Osteoblast (primary cell): ENCODE data around the gene RPL10. TPM values are rescaled to one million over a fixed set of nuclear protein-coding genes. Genes with fewer than 3 reads are reported as not detected.
A peak's percentile ranks its signal among the peaks of the same experiment; 100 is the strongest.

ENCODE experiments used
- DNase-seq: peaks from one replicate; pipeline ENCODE4 v3.0.0; 2011; ENCODE audit warnings: low spot score, mixed read lengths; ENCODE audit not compliant: insufficient read length; ENCODE audit errors: missing footprints
- H2AFZ ChIP-seq: 2 replicates; pipeline ENCODE4 v1.6.0; 2011; ENCODE audit warnings: mild to moderate bottlenecking, low read length
- H3K27ac ChIP-seq: 2 replicates; pipeline ENCODE4 v1.5.1; 2011; ENCODE audit warnings: mild to moderate bottlenecking, low read depth, low read length, moderate library complexity
- H3K27me3 ChIP-seq: 2 replicates; pipeline ENCODE4 v1.6.0; 2012; ENCODE audit warnings: mild to moderate bottlenecking, control low read depth, inconsistent platforms, low read length, moderate library complexity; ENCODE audit not compliant: insufficient read depth
- H3K36me3 ChIP-seq: 2 replicates; pipeline ENCODE4 v1.5.1; 2011; ENCODE audit warnings: mild to moderate bottlenecking, low read length, control low read depth, moderate library complexity; ENCODE audit not compliant: insufficient read depth
- H3K4me1 ChIP-seq: 2 replicates; pipeline ENCODE4 v1.5.1; 2011; ENCODE audit warnings: mild to moderate bottlenecking, low read length, control low read depth, moderate library complexity; ENCODE audit not compliant: insufficient read depth
- H3K4me2 ChIP-seq: 2 replicates; pipeline ENCODE4 v1.6.0; 2011; ENCODE audit warnings: mild to moderate bottlenecking, low read length; ENCODE audit not compliant: insufficient read depth
- H3K4me3 ChIP-seq: fragments of 200-600 bp; sonication (generic); 3 replicates; pipeline ENCODE4 v1.5.1; 2012; ENCODE audit warnings: mild to moderate bottlenecking, low read length, inconsistent platforms; ENCODE audit not compliant: insufficient read depth
- H3K79me2 ChIP-seq: 2 replicates; pipeline ENCODE4 v1.6.0; 2012; ENCODE audit warnings: mild to moderate bottlenecking, low read length, control low read depth, inconsistent platforms; ENCODE audit not compliant: insufficient read depth
- H3K9me3 ChIP-seq: 2 replicates; pipeline ENCODE4 v1.5.1; 2011; ENCODE audit warnings: low read depth, low read length, control low read depth
- H4K20me1 ChIP-seq: 2 replicates; pipeline ENCODE4 v1.6.0; 2012; ENCODE audit warnings: mild to moderate bottlenecking, low read length, control low read depth; ENCODE audit not compliant: insufficient read depth
- CTCF ChIP-seq: IDR thresholded peaks from 2 replicates; pipeline ENCODE4 v1.5.1; 2011; ENCODE audit warnings: mild to moderate bottlenecking, low read depth, low read length, moderate library complexity; ENCODE audit errors: extremely low read depth
- total RNA-seq: library from RNA; depleted of rRNA; stranded (reverse); fragments of >200 nt; gene quantifications from 2 replicates; pipeline ENCODE4 v1.2.3, GENCODE V29; 2012

Gene RPL10
- total RNA-seq, 1 donor, result 2,517 TPM

- H3K36me3 ChIP-seq, result peaks cover 24% of the 10 kb centered on the region
- H3K27ac ChIP-seq, result no peak overlapping the region
- peaks cover 58% of the 10 kb centered on the region for H3K79me2 ChIP-seq
- no peak overlapping the region for H3K4me3 ChIP-seq
- H3K4me2 ChIP-seq, result no peak overlapping the region
- H3K9me3 ChIP-seq, result no peaks in the 10 kb centered on the region
- H2AFZ ChIP-seq, result no peak overlapping the region
- no peak for TF ChIP-seq CTCF
- peaks cover 34% of the 10 kb centered on the region for H4K20me1 ChIP-seq
- peaks cover 19% of the 10 kb centered on the region for H3K4me1 ChIP-seq
- no peaks in the 10 kb centered on the region for H3K27me3 ChIP-seq
- DNase-seq, result no peak
Observed at GRCh38 chrX:154440623-154441357, 42.6 kb downstream of the RPL10 start.

DNA sequence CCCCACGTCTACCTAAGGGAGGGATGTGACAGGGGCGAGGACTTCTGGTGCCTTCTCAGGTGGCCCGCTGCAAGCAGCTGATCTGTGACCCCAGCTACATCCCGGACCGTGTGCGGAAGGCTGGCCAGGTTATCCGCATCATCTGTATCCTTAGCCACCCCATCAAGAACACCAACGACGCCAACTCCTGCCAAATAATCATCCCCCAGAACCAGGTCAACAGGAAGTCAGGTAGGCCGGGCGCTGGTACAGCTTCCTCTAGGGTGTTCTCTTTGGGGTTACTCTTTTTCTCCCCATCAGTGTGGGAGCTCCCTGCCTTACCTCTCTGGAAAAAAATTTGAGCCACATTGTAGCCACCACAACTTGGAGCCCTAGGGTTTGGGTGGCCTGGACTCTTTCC is 43.4 kb downstream of the RPL10 start:
- TF ChIP-seq CTCF, result no peak
- DNase-seq, result no peak
- Histone ChIP-seq H3K36me3 (peaks cover 32% of the 10 kb centered on the region), H4K20me1 (peaks cover 39% of the 10 kb centered on the region), H3K9me3 (no peaks in the 10 kb centered on the region), H3K4me2 (no peak overlapping the region), H3K27me3 (no peaks in the 10 kb centered on the region), H3K79me2 (peaks cover 66% of the 10 kb centered on the region), H2AFZ (no peak overlapping the region), H3K27ac (no peak overlapping the region), H3K4me1 (peaks cover 19% of the 10 kb centered on the region), H3K4me3 (no peak overlapping the region)

DNA sequence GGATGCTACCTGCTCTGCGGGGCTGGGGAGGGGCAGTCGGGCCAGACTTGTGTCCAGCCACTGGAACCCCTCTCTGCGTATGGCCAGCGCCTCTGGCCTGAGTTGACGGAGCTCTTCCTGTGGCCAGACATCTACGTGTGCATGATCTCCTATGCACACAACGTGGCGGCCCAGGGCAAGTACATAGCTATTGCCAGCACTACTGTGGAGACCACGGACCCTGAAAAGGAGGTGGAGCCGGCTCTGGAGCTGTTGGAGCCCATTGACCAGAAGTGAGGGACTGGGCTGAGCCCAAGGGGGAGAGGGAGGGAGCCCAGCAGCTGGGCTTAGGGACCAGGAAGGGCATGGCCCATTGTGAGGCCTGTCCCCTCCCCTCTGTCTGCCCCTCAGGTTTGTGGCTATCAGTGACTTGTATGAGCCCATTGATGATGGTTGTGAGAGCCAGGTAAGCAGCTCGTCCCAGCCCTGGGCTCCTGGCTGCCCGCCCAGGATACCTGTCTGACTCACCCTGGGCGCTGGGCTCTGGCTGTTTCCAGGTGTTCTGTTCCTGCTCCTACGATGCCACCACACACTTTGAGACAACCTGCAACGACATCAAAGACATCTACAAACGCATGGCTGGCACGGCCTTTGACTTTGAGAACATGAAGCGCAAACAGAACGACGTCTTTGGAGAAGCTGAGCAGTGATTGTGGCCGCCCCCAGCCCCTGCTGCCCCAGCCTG is 44.0 kb downstream of the RPL10 start:
- Histone ChIP-seq H2AFZ (no peak overlapping the region), H3K79me2 (peaks cover 70% of the 10 kb centered on the region), H3K4me2 (no peak overlapping the region), H3K4me1 (peaks cover 19% of the 10 kb centered on the region), H3K27ac (no peak overlapping the region), H3K27me3 (no peaks in the 10 kb centered on the region), H3K4me3 (no peak overlapping the region), H3K36me3 (peaks cover 36% of the 10 kb centered on the region), H4K20me1 (peaks cover 43% of the 10 kb centered on the region), H3K9me3 (no peaks in the 10 kb centered on the region)
- peak; percentile 78 for DNase-seq
- no peak for TF ChIP-seq CTCF

GRCh38 chrX:154443479-154443910 is 45.3 kb downstream of the RPL10 start:
- Histone ChIP-seq H2AFZ (no peak overlapping the region), H3K36me3 (peaks cover 43% of the 10 kb centered on the region), H4K20me1 (peaks cover 34% of the 10 kb centered on the region), H3K9me3 (no peaks in the 10 kb centered on the region), H3K4me1 (peaks cover 15% of the 10 kb centered on the region), H3K79me2 (peaks cover 69% of the 10 kb centered on the region), H3K27me3 (no peaks in the 10 kb centered on the region), H3K27ac (peak overlapping the region; percentile 42), H3K4me3 (peak overlapping the region; percentile 76), H3K4me2 (peak overlapping the region; percentile 37)
- no peak for TF ChIP-seq CTCF
- peak; percentile 86 for DNase-seq
